ENCODE measurements around the gene ZNF83. TPM values are rescaled to one million over a fixed set of nuclear protein-coding genes. Genes with fewer than 3 reads are reported as not detected.

ZNF83 gene
- 48.9 TPM for total RNA-seq

DNA sequence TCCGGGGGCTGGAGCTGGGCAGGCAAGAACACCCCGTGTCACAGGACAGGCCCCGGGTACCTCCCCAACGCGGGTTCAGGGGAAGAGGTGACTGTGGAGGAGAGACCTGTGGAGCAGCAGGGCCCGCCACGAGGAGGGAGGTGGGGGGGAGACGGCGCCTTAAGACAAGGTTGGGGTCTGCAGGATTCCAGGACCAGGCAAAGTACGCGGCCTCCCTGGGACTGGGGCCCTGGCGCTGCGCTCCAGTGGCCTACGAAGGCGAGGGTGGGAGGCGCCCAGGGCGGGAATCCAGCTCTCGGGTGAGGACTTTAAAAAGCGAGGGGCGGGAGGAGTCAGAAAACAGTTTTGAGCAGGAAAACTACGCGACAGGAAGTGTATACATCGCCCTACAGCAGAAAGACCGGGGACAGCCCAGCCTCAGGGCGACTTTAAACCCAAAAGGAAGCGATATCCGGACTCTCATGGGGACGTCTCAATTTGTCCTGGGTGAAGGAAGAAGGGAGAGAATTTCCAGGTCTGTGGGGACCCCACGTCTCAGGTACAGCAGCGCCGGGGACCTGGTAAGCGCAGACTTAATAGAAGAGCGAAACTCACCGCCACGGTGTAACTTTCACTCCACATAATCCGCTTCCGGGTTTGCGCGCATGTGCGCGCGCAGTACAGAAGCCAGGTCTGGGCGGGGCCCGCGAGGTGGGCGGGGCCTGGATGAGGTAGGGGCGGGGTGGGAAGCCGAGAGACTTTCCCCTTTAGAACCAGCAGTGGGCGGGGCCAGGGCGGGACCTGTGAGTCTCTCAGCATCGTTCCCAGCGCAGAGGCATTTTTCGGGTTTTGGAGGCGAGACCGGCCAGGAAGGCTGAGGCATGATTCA, at the start of gene ZNF83:
TSS of gene ZNF83 (minus strand) at position 638 of the 868 bp plus-strand sequence.

DNA sequence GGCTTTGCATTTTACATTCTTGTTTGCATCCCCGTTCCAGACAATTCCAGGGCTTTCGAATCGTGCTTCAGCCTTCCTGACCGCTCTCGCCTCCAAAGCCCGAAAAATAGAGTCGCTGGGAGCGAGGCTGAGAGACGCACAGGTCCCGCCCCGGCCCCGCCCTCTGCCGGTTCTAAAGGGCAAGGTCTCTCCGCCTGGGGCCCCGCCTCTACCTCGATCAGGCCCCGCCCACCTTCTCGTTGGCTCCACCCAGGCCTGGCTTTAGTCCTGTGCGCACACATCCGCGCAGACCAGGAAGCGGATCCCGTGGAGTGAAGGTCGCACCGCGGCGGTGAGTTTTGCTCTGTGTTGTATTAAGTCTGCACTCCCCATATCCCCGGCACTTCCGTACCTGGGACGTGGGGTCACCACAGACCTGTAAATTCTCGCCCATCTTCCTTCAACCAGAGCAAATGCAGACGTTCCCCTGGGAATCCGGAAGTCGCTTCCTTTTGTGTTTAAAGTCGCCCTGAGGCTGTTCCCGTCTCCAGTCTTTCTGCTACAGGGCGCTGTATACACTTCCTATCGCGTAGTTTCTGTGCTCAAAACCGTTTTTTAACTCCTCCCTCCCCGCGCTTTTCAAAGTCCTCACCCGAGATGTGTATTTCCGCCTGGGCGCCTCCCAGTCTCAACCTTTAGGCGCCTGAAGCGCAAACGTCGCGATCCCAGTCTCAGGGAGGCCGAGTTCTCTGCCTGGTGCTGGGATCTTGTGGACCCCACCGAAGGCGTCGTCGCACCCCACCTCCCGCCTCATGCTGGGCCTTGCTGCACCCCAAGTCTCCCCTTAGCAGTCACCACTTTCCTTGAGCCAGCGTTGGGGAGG, 67.9 kb downstream of the ZNF83 start, which contains the start of gene ZNF701:
TSS of gene ZNF701 (plus strand) at position 288 of the 862 bp plus-strand sequence. CDS start 3,861 bp downstream, outside the sequence.

Small RNA genes within 50 kb of the gene (small RNA-seq; reads per million reads assigned to genes)
- not detected for gene RPL39P34

Other genes starting within 250 kb of the ZNF83 start
- 72.9 TPM for gene ZNF528, start 240.5 kb downstream of the ZNF83 start, total RNA-seq
- 2.8 TPM for gene ZNF534, start 209.2 kb downstream of the ZNF83 start, total RNA-seq
- gene ZNF578, start 184.8 kb downstream of the ZNF83 start, total RNA-seq = 32.5 TPM
- gene ZNF808, start 110.7 kb downstream of the ZNF83 start, total RNA-seq = 36.2 TPM
- gene ZNF701, start 68.1 kb downstream of the ZNF83 start, total RNA-seq = 24.7 TPM
- gene ZNF611, start 96.7 kb upstream of the ZNF83 start, total RNA-seq = 24.2 TPM
- gene ZNF600, start 148.4 kb upstream of the ZNF83 start, total RNA-seq = 1.2 TPM
- 29.3 TPM for gene ZNF28, start 183.3 kb upstream of the ZNF83 start, total RNA-seq
- gene ZNF468, start 219.3 kb upstream of the ZNF83 start, total RNA-seq = 37.6 TPM

Measured in diencephalon (tissue), 1 donor.